ENCODE measurements around the gene TSHZ3.

The TSHZ3 gene

GRCh38 chr19:31256593-31256960, 92.7 kb downstream of the TSHZ3 start:
- no peak overlapping the region for H3K27ac ChIP-seq (ENCODE audit: low read depth, low read length)
- H3K4me3 ChIP-seq (ENCODE audit: low read depth in 1 of 2, low read length in 2 of 2): no peak overlapping the region
- H3K4me1 ChIP-seq (ENCODE audit: control insufficient read depth in 1 of 2, insufficient read depth in 2 of 2, low read length in 2 of 2): peaks cover 0 to 4% of the 10 kb centered on the region in 2 donors
- H3K36me3 ChIP-seq (ENCODE audit: control insufficient read depth in 1 of 2, insufficient read depth in 2 of 2, low read length in 2 of 2): no peaks in the 10 kb centered on the region
- H3K27me3 ChIP-seq (ENCODE audit: control insufficient read depth in 1 of 2, insufficient read depth in 2 of 2, low read length in 2 of 2): no peaks in the 10 kb centered on the region
- no peaks in the 10 kb centered on the region for H3K9me3 ChIP-seq (ENCODE audit: control insufficient read depth in 1 of 2, low read length in 2 of 2)
- H3K9ac ChIP-seq (ENCODE audit: low read depth in 1 of 2, low read length in 2 of 2): no peak overlapping the region

- H3K27me3 ChIP-seq (ENCODE audit: control insufficient read depth in 1 of 2, insufficient read depth in 2 of 2, low read length in 2 of 2): no peaks in the 10 kb centered on the region
- H3K9me3 ChIP-seq (ENCODE audit: control insufficient read depth in 1 of 2, low read length in 2 of 2): no peaks in the 10 kb centered on the region
- H3K4me1 ChIP-seq (ENCODE audit: control insufficient read depth in 1 of 2, insufficient read depth in 2 of 2, low read length in 2 of 2): peaks cover 0 to 4% of the 10 kb centered on the region in 2 donors
- H3K27ac ChIP-seq (ENCODE audit: low read depth, low read length): no peak overlapping the region
- no peaks in the 10 kb centered on the region for H3K36me3 ChIP-seq (ENCODE audit: control insufficient read depth in 1 of 2, insufficient read depth in 2 of 2, low read length in 2 of 2)
- H3K4me3 ChIP-seq (ENCODE audit: low read depth in 1 of 2, low read length in 2 of 2): no peak overlapping the region
- H3K9ac ChIP-seq (ENCODE audit: low read depth in 1 of 2, low read length in 2 of 2): no peak overlapping the region
Measured at GRCh38 chr19:31255831-31256592, 93.2 kb downstream of the TSHZ3 start.

- Histone ChIP-seq H3K4me1 (ENCODE audit: control insufficient read depth in 1 of 2, insufficient read depth in 2 of 2, low read length in 2 of 2) (peaks cover 0 to 4% of the 10 kb centered on the region in 2 donors), H3K36me3 (ENCODE audit: control insufficient read depth in 1 of 2, insufficient read depth in 2 of 2, low read length in 2 of 2) (no peaks in the 10 kb centered on the region), H3K27me3 (ENCODE audit: control insufficient read depth in 1 of 2, insufficient read depth in 2 of 2, low read length in 2 of 2) (no peaks in the 10 kb centered on the region), H3K9ac (ENCODE audit: low read depth in 1 of 2, low read length in 2 of 2) (no peak overlapping the region), H3K4me3 (ENCODE audit: low read depth in 1 of 2, low read length in 2 of 2) (no peak overlapping the region), H3K9me3 (ENCODE audit: control insufficient read depth in 1 of 2, low read length in 2 of 2) (no peaks in the 10 kb centered on the region), H3K27ac (ENCODE audit: low read depth, low read length) (no peak overlapping the region)
Measured at GRCh38 chr19:31255174-31255799, 93.9 kb downstream of the TSHZ3 start.

- H3K27ac ChIP-seq (ENCODE audit: low read depth, low read length): no peak overlapping the region
- no peak overlapping the region for H3K9ac ChIP-seq (ENCODE audit: low read depth in 1 of 2, low read length in 2 of 2)
Measured at GRCh38 chr19:31254611-31255010, 94.6 kb downstream of the TSHZ3 start.

GRCh38 chr19:31254180-31254551, 95.1 kb downstream of the TSHZ3 start:
- Histone ChIP-seq H3K36me3 (ENCODE audit: control insufficient read depth in 1 of 2, insufficient read depth in 2 of 2, low read length in 2 of 2) (no peaks in the 10 kb centered on the region), H3K9me3 (ENCODE audit: control insufficient read depth in 1 of 2, low read length in 2 of 2) (no peaks in the 10 kb centered on the region), H3K27ac (ENCODE audit: low read depth, low read length) (no peak overlapping the region), H3K27me3 (ENCODE audit: control insufficient read depth in 1 of 2, insufficient read depth in 2 of 2, low read length in 2 of 2) (no peaks in the 10 kb centered on the region), H3K4me1 (ENCODE audit: control insufficient read depth in 1 of 2, insufficient read depth in 2 of 2, low read length in 2 of 2) (peaks cover 0 to 4% of the 10 kb centered on the region in 2 donors), H3K4me3 (ENCODE audit: low read depth in 1 of 2, low read length in 2 of 2) (no peak overlapping the region), H3K9ac (ENCODE audit: low read depth in 1 of 2, low read length in 2 of 2) (no peak overlapping the region)

More at GRCh38 chr19:31254611-31255010, 94.6 kb downstream of the TSHZ3 start:
- Histone ChIP-seq H3K36me3 (ENCODE audit: control insufficient read depth in 1 of 2, insufficient read depth in 2 of 2, low read length in 2 of 2) (no peaks in the 10 kb centered on the region), H3K4me1 (ENCODE audit: control insufficient read depth in 1 of 2, insufficient read depth in 2 of 2, low read length in 2 of 2) (peaks cover 0 to 4% of the 10 kb centered on the region in 2 donors), H3K9me3 (ENCODE audit: control insufficient read depth in 1 of 2, low read length in 2 of 2) (no peaks in the 10 kb centered on the region), H3K4me3 (ENCODE audit: low read depth in 1 of 2, low read length in 2 of 2) (no peak overlapping the region), H3K27me3 (ENCODE audit: control insufficient read depth in 1 of 2, insufficient read depth in 2 of 2, low read length in 2 of 2) (no peaks in the 10 kb centered on the region)

- Histone ChIP-seq H3K27me3 (ENCODE audit: control insufficient read depth in 1 of 2, insufficient read depth in 2 of 2, low read length in 2 of 2) (no peaks in the 10 kb centered on the region), H3K27ac (ENCODE audit: low read depth, low read length) (no peak overlapping the region), H3K4me1 (ENCODE audit: control insufficient read depth in 1 of 2, insufficient read depth in 2 of 2, low read length in 2 of 2) (peaks cover 0 to 4% of the 10 kb centered on the region in 2 donors), H3K9ac (ENCODE audit: low read depth in 1 of 2, low read length in 2 of 2) (no peak overlapping the region), H3K36me3 (ENCODE audit: control insufficient read depth in 1 of 2, insufficient read depth in 2 of 2, low read length in 2 of 2) (no peaks in the 10 kb centered on the region), H3K9me3 (ENCODE audit: control insufficient read depth in 1 of 2, low read length in 2 of 2) (no peaks in the 10 kb centered on the region), H3K4me3 (ENCODE audit: low read depth in 1 of 2, low read length in 2 of 2) (no peak overlapping the region)
Measured at GRCh38 chr19:31253526-31254179, 95.6 kb downstream of the TSHZ3 start.

GRCh38 chr19:31252441-31252840, 96.8 kb downstream of the TSHZ3 start:
- no peaks in the 10 kb centered on the region for H3K27me3 ChIP-seq (ENCODE audit: control insufficient read depth in 1 of 2, insufficient read depth in 2 of 2, low read length in 2 of 2)
- H3K36me3 ChIP-seq (ENCODE audit: control insufficient read depth in 1 of 2, insufficient read depth in 2 of 2, low read length in 2 of 2): no peaks in the 10 kb centered on the region
- H3K27ac ChIP-seq (ENCODE audit: low read depth, low read length): no peak overlapping the region
- no peaks in the 10 kb centered on the region for H3K9me3 ChIP-seq (ENCODE audit: control insufficient read depth in 1 of 2, low read length in 2 of 2)
- no peak overlapping the region for H3K4me3 ChIP-seq (ENCODE audit: low read depth in 1 of 2, low read length in 2 of 2)
- H3K9ac ChIP-seq (ENCODE audit: low read depth in 1 of 2, low read length in 2 of 2): no peak overlapping the region
- no peaks in the 10 kb centered on the region for H3K4me1 ChIP-seq (ENCODE audit: control insufficient read depth in 1 of 2, insufficient read depth in 2 of 2, low read length in 2 of 2)

GRCh38 chr19:31249217-31249616, 100.0 kb downstream of the TSHZ3 start:
- no peak overlapping the region for H3K4me3 ChIP-seq (ENCODE audit: low read depth in 1 of 2, low read length in 2 of 2)
- no peaks in the 10 kb centered on the region for H3K4me1 ChIP-seq (ENCODE audit: control insufficient read depth in 1 of 2, insufficient read depth in 2 of 2, low read length in 2 of 2)
- H3K27me3 ChIP-seq (ENCODE audit: control insufficient read depth in 1 of 2, insufficient read depth in 2 of 2, low read length in 2 of 2): no peaks in the 10 kb centered on the region
- H3K9me3 ChIP-seq (ENCODE audit: control insufficient read depth in 1 of 2, low read length in 2 of 2): no peaks in the 10 kb centered on the region
- H3K36me3 ChIP-seq (ENCODE audit: control insufficient read depth in 1 of 2, insufficient read depth in 2 of 2, low read length in 2 of 2): no peaks in the 10 kb centered on the region
- no peak overlapping the region for H3K9ac ChIP-seq (ENCODE audit: low read depth in 1 of 2, low read length in 2 of 2)
- no peak overlapping the region for H3K27ac ChIP-seq (ENCODE audit: low read depth, low read length)

- Histone ChIP-seq H3K27me3 (ENCODE audit: control insufficient read depth in 1 of 2, insufficient read depth in 2 of 2, low read length in 2 of 2) (no peaks in the 10 kb centered on the region), H3K4me3 (ENCODE audit: low read depth in 1 of 2, low read length in 2 of 2) (no peak overlapping the region), H3K27ac (ENCODE audit: low read depth, low read length) (no peak overlapping the region), H3K9me3 (ENCODE audit: control insufficient read depth in 1 of 2, low read length in 2 of 2) (peaks cover 0 to 4% of the 10 kb centered on the region in 2 donors), H3K36me3 (ENCODE audit: control insufficient read depth in 1 of 2, insufficient read depth in 2 of 2, low read length in 2 of 2) (no peaks in the 10 kb centered on the region), H3K4me1 (ENCODE audit: control insufficient read depth in 1 of 2, insufficient read depth in 2 of 2, low read length in 2 of 2) (no peaks in the 10 kb centered on the region), H3K9ac (ENCODE audit: low read depth in 1 of 2, low read length in 2 of 2) (no peak overlapping the region)
Measured at GRCh38 chr19:31235806-31236205, 113.4 kb downstream of the TSHZ3 start.

GRCh38 chr19:31233295-31233800, 115.9 kb downstream of the TSHZ3 start:
- H3K27ac ChIP-seq (ENCODE audit: low read depth, low read length): no peak overlapping the region
- no peak overlapping the region for H3K4me3 ChIP-seq (ENCODE audit: low read depth in 1 of 2, low read length in 2 of 2)
- H3K4me1 ChIP-seq (ENCODE audit: control insufficient read depth in 1 of 2, insufficient read depth in 2 of 2, low read length in 2 of 2): no peaks in the 10 kb centered on the region
- no peaks in the 10 kb centered on the region for H3K9me3 ChIP-seq (ENCODE audit: control insufficient read depth in 1 of 2, low read length in 2 of 2)
- H3K36me3 ChIP-seq (ENCODE audit: control insufficient read depth in 1 of 2, insufficient read depth in 2 of 2, low read length in 2 of 2): no peaks in the 10 kb centered on the region
- H3K9ac ChIP-seq (ENCODE audit: low read depth in 1 of 2, low read length in 2 of 2): no peak overlapping the region
- no peaks in the 10 kb centered on the region for H3K27me3 ChIP-seq (ENCODE audit: control insufficient read depth in 1 of 2, insufficient read depth in 2 of 2, low read length in 2 of 2)
